Natural killer cell (primary cell): ENCODE measurements around the gene STPG1. TPM values are rescaled to one million over a fixed set of nuclear protein-coding genes. Genes with fewer than 3 reads are reported as not detected.
A peak's percentile ranks its signal among the peaks of the same experiment; 100 is the strongest.

Experiments used
- ATAC-seq, 3 donors: fragments of 150-1000 bp in 2 of 3; fragments of 200-7000 bp in 1 of 3; cut with Tn5 transposase; 1 replicate in 1 of 3; 2 replicates in 2 of 3; pipeline ENCODE4 v1.10.0; 2021; ENCODE audit warnings: mild to moderate bottlenecking in 2 of 3, moderate library complexity in 2 of 3
- DNase-seq, 2 donors: peaks; one replicate each; pipeline versions ENCODE4 v3.0.0 to v3.0.0-alpha.2; 2013 to 2021; ENCODE audit warnings: mixed read lengths in 1 of 2
- H3K27ac ChIP-seq: one replicate; pipeline ENCODE4 v1.5.1; 2013; ENCODE audit warnings: mild to moderate bottlenecking, low read length
- H3K27me3 ChIP-seq: one replicate; pipeline ENCODE4 v1.6.1; 2013; ENCODE audit warnings: low read length; ENCODE audit not compliant: control insufficient read depth, insufficient read depth
- H3K36me3 ChIP-seq: one replicate; pipeline ENCODE4 v1.6.1; 2013; ENCODE audit warnings: low read length; ENCODE audit not compliant: control insufficient read depth, insufficient read depth
- H3K4me1 ChIP-seq: one replicate; pipeline ENCODE4 v1.6.1; 2013; ENCODE audit warnings: low read length; ENCODE audit not compliant: control insufficient read depth, insufficient read depth
- H3K4me3 ChIP-seq: one replicate; pipeline ENCODE4 v1.5.1; 2013; ENCODE audit warnings: low read length
- H3K9me3 ChIP-seq: one replicate; pipeline ENCODE4 v1.6.1; 2013; ENCODE audit warnings: low read length; ENCODE audit not compliant: control insufficient read depth, insufficient read depth
- H3K27ac Mint-ChIP-seq, 2 donors: one replicate each; pipeline ENCODE4 v1.8.0; 2022; ENCODE audit warnings: mild to moderate bottlenecking in 2 of 2, mixed read lengths in 2 of 2, moderate library complexity in 1 of 2
- H3K27me3 Mint-ChIP-seq, 2 donors: one replicate each; pipeline ENCODE4 v1.8.0; 2022; ENCODE audit warnings: low read depth in 2 of 2, mixed read lengths in 2 of 2
- H3K36me3 Mint-ChIP-seq: one replicate; pipeline ENCODE4 v1.8.0; 2022; ENCODE audit warnings: mixed read lengths
- H3K4me1 Mint-ChIP-seq, 2 donors: one replicate each; pipeline ENCODE4 v1.8.0; 2022; ENCODE audit warnings: mixed read lengths in 2 of 2
- H3K4me3 Mint-ChIP-seq: one replicate; pipeline ENCODE4 v1.8.0; 2022; ENCODE audit warnings: mild to moderate bottlenecking, moderate library complexity, mixed read lengths
- H3K9me3 Mint-ChIP-seq, 2 donors: one replicate each; pipeline ENCODE4 v1.8.0; 2022; ENCODE audit warnings: mixed read lengths in 2 of 2
- CTCF ChIP-seq: fragments of 200-600 bp; IDR thresholded peaks from one replicate; pipeline ENCODE4 v1.8.0; 2022; ENCODE audit warnings: antibody characterized with exemption
- WGBS: methylation state at CpG from one replicate; pipeline ENCODE4 v1.1.7; 2013; ENCODE audit warnings: missing lambda C conversion rate; ENCODE audit not compliant: insufficient coverage; 5-methylcytosine and 5-hydroxymethylcytosine counted together
- intact Hi-C: fragments of 100-400 bp; cut with micrococcal nuclease; formaldehyde crosslinking; loops from one replicate; pipeline ENCODE4 v1.14.2; 2022
- total RNA-seq, 4 donors: library from RNA; stranded (reverse); fragments of 120-200 nt in 1 of 4; gene quantifications; one replicate each; pipeline versions ENCODE4 v1.2.3 to v1.2.4, GENCODE V29; 2013 to 2022

STPG1 gene
- total RNA-seq, 3 donors from 2014 or later (not counting 1 experiment from before 2014, with no cell fraction given) = 0.87 to 1.7 (median 1.1) TPM

- H3K27ac ChIP-seq = no peak overlapping the region
- H3K9me3 ChIP-seq = no peaks in the 10 kb centered on the region
- Mint-ChIP-seq H3K27ac (no peak overlapping the region), H3K4me1 (no peaks in the 10 kb centered on the region), H3K36me3 (no peaks in the 10 kb centered on the region), H3K9me3 (no peaks in the 10 kb centered on the region), H3K4me3 (no peak overlapping the region), H3K27me3 (peaks cover 4 to 16% of the 10 kb centered on the region in 2 donors)
- intact Hi-C loops = no loop called here
- ATAC-seq = no peak
- H3K27me3 ChIP-seq = no peaks in the 10 kb centered on the region
- no peak for TF ChIP-seq CTCF
- no peak overlapping the region for H3K4me3 ChIP-seq
- no peaks in the 10 kb centered on the region for H3K36me3 ChIP-seq
- H3K4me1 ChIP-seq = peaks cover 4% of the 10 kb centered on the region
- DNase-seq = no peak
- WGBS = 91% methylated on average over 13 of the region's 13 CpGs
These were observed 38.4 kb downstream of the STPG1 start for GRCh38 chr1:24374891-24375786.

GRCh38 chr1:24373710-24374109 lies 39.9 kb downstream of the STPG1 start:
- intact Hi-C loops = no loop called here
- H3K36me3 Mint-ChIP-seq = no peaks in the 10 kb centered on the region
- no peak for TF ChIP-seq CTCF
- ATAC-seq (no peak), DNase-seq (no peak)
- peaks cover 4% of the 10 kb centered on the region for H3K4me1 ChIP-seq
- H3K27ac ChIP-seq = peak overlapping the region; percentile 61
- no peak overlapping the region for H3K4me3 ChIP-seq
- no peaks in the 10 kb centered on the region for H3K27me3 ChIP-seq
- H3K9me3 Mint-ChIP-seq = no peaks in the 10 kb centered on the region
- H3K9me3 ChIP-seq = no peaks in the 10 kb centered on the region
- peaks cover 4 to 16% of the 10 kb centered on the region in 2 donors for H3K27me3 Mint-ChIP-seq
- 94% methylated on average over 8 of the region's 8 CpGs for WGBS
- H3K27ac Mint-ChIP-seq = no peak overlapping the region
- no peak overlapping the region for H3K4me3 Mint-ChIP-seq
- H3K4me1 Mint-ChIP-seq = no peaks in the 10 kb centered on the region
- H3K36me3 ChIP-seq = no peaks in the 10 kb centered on the region

- ATAC-seq (no peak), DNase-seq (no peak)
- no peaks in the 10 kb centered on the region for H3K9me3 ChIP-seq
- H3K4me3 Mint-ChIP-seq = no peak overlapping the region
- H3K36me3 ChIP-seq = no peaks in the 10 kb centered on the region
- no peaks in the 10 kb centered on the region for H3K36me3 Mint-ChIP-seq
- H3K27ac Mint-ChIP-seq = no peak overlapping the region
- H3K27me3 ChIP-seq = no peaks in the 10 kb centered on the region
- no peak overlapping the region for H3K4me3 ChIP-seq
- H3K27me3 Mint-ChIP-seq = peaks cover 4 to 16% of the 10 kb centered on the region in 2 donors
- WGBS = 49% methylated on average over 7 of the region's 7 CpGs
- H3K9me3 Mint-ChIP-seq = no peaks in the 10 kb centered on the region
- no peaks in the 10 kb centered on the region for H3K4me1 Mint-ChIP-seq
- H3K27ac ChIP-seq = peak overlapping the region; percentile 63
- no peak for TF ChIP-seq CTCF
- peaks cover 4% of the 10 kb centered on the region for H3K4me1 ChIP-seq
- intact Hi-C loops = no loop called here
These were observed 40.5 kb downstream of the STPG1 start for GRCh38 chr1:24373044-24373443.
